Skeletal muscle cell (primary cell): ENCODE results near the gene DRC7.

Source experiments
- DNase-seq: peaks from one replicate; pipeline ENCODE4 v3.0.0-alpha.2; 2010; ENCODE audit warnings: low read depth
- H3K4me3 ChIP-seq: 2 replicates; pipeline ENCODE4 v1.5.1; 2011; ENCODE audit warnings: low read depth, mild to moderate bottlenecking, control low read depth, low read length, moderate library complexity

DRC7 gene

GRCh38 chr16:57688487-57688986 lies 6.1 kb upstream of the DRC7 start:
- H3K4me3 ChIP-seq = no peak overlapping the region
- no peak for DNase-seq

- H3K4me3 ChIP-seq = no peak overlapping the region
- DNase-seq = no peak
Observed at GRCh38 chr16:57688987-57689761, 5.4 kb upstream of the DRC7 start.

GRCh38 chr16:57689762-57690558 lies 4.6 kb upstream of the DRC7 start:
- no peak overlapping the region for H3K4me3 ChIP-seq
- DNase-seq = no peak

- DNase-seq = no peak
- no peak overlapping the region for H3K4me3 ChIP-seq
Observed at GRCh38 chr16:57690782-57691471, 3.7 kb upstream of the DRC7 start.

DNA sequence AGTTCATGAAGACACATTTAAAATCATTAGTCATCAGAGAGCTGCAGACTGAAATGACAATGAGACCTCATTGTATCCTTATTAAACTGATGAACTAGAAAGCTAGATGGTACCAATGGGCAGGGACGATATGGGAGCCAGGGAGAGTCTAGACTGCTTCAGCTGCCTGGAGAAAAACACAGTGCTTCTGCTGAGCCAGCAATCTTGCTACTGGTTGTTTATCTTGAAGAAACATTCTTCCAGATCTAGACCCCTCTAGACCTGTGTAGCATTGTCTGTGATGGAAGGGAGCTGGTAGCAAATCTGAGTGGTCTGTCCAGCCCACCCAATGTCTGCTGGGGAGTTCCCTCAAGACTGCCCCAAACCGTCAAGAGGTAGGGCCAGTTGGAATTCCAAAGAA lies 2.0 kb upstream of the DRC7 start:
- no peak for DNase-seq
- no peak overlapping the region for H3K4me3 ChIP-seq

- no peak for DNase-seq
- H3K4me3 ChIP-seq = no peak overlapping the region
Observed at GRCh38 chr16:57693550-57693949, 1.1 kb upstream of the DRC7 start.

DNA sequence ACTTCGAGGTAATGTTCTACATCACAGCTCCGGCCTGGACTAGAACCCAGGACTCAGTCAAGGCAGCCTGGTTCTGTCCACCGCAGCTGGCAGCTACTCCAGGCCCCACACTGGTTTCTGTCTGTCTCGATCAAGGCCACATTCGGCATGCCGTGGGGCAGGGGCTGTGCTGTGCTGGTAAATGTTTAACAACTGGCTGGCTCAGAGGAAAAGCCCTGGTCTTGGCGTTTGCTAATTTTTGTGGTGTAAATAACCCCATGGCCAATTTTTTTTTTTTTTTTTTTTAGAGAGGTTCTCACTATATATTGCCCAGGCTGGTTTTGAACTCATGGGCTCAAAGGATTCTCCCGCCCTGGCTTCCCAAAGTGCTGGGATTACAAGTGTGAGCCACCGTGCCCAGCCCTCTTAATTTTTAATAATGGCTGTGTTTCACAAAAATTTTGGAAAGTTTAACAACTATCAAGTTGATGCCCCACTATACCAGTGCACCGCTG lies 328 bp upstream of the DRC7 start:
- no peak for DNase-seq
- H3K4me3 ChIP-seq = no peak overlapping the region

DNA sequence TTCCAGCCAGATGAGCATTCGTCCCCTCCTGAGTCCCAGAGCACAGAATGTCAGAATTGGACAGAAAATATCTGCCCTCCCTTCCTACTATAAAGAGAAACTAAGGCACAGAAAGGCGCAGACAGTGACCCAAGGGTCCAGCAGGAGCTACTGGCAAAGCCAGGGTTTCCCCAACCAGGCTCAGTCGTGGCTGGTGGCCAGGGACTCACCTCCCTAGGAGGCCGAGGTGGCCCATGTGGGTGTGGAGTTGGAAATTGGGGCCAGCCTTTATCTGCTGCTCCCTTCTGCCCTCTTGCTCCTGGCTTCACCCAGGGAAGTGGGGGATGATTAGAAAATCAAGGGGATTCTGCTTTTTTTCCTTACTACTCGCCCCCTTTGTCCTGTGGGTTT lies 1.1 kb downstream of the DRC7 start:
- no peak overlapping the region for H3K4me3 ChIP-seq
- no peak for DNase-seq

- no peak overlapping the region for H3K4me3 ChIP-seq
- no peak for DNase-seq
Observed at GRCh38 chr16:57696240-57696639, 1.6 kb downstream of the DRC7 start.

DNA sequence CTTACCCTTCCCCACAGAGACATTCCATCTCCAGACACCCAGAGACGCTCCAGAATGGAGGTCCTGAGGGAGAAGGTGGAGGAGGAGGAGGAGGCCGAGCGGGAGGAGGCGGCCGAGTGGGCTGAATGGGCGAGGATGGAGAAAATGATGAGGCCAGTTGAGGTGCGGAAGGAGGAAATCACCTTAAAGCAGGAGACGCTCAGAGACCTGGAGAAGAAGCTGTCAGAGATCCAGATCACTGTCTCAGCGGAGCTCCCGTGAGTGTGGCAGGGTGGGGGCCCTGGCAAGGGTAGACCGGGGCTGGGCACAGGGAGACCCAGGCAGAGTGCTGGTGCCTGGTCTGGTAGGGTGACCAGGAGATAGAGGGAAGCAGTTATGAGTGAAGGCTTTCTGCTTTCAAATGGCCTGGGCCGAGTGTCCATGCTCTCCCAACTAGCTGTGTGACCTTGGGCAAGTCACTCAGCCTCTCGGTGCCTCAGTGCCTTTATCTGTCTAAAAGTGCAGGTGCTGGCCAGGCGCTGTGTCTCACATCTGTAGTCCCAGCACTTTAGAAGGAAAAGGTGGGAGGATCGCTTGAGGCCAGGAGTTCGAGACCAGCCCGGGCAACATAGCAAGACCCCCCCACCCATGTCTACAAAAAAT lies 3.4 kb downstream of the DRC7 start:
- DNase-seq = no peak
- no peak overlapping the region for H3K4me3 ChIP-seq

- H3K4me3 ChIP-seq = no peak overlapping the region
- DNase-seq = no peak
Observed at GRCh38 chr16:57698812-57699405, 4.3 kb downstream of the DRC7 start.

- H3K4me3 ChIP-seq = no peak overlapping the region
- DNase-seq = no peak
Observed at GRCh38 chr16:57699481-57699880, 4.9 kb downstream of the DRC7 start.

GRCh38 chr16:57699899-57700298 lies 5.3 kb downstream of the DRC7 start:
- no peak for DNase-seq
- no peak overlapping the region for H3K4me3 ChIP-seq

- DNase-seq = no peak
- H3K4me3 ChIP-seq = no peak overlapping the region
Observed at GRCh38 chr16:57700781-57701551, 6.4 kb downstream of the DRC7 start.

GRCh38 chr16:57701759-57702371 lies 7.3 kb downstream of the DRC7 start:
- no peak for DNase-seq
- no peak overlapping the region for H3K4me3 ChIP-seq

- no peak overlapping the region for H3K4me3 ChIP-seq
- DNase-seq = no peak
Observed at GRCh38 chr16:57703416-57704010, 8.9 kb downstream of the DRC7 start.

DNA sequence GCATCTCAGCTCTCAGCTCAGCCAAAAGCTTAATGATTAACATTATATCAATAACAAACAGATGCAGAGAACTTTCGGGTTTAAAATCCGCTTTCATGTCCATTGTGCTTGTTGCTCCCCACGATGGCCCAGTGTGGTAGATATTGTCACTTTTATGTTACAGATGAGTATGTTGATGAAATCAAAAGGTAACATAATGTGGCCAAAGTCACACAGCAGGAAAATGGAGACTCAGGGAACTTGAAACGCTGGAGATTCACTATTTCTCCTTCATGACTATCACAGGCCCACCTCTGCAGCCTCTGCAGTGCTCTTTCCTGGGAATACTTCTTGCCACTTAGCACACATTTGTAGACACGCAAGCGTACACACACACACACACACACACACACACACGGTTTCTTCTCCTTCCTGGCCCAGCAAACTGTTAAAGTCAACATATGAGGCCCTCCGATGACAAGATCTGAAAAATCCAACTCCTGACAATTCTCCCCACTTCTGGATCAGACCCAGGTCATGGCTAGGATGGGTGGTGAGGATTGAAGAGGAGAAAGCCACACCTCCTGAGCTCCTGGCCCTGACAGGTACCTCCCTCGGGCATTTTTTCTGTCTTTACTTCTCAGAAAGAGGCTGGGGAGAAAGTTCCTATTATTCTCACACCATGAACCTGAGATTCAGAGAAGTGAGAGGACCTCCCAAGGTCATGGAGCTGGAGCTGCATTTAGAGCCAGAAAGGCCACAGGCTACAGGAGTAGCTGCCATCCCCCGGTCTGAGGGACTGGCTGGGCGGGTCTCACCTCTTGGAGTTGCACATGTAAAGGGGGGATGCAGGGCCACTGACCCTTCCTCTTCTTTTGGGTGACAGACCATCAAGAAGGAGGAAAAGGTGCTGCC lies 9.7 kb downstream of the DRC7 start:
- H3K4me3 ChIP-seq = no peak overlapping the region
- DNase-seq = no peak
